ENCODE measurements around the gene RIOK2.
"Not testable (repeated sequence)": the region's sequence is repeated elsewhere in the genome, so short reads cannot be mapped to it uniquely, and the experiment has no call there.

The RIOK2 gene

GRCh38 chr5:97141539-97141938, 41.5 kb downstream of the RIOK2 start:
- no peaks in the 10 kb centered on the region for H3K9me3 ChIP-seq (ENCODE audit: insufficient read depth, low read depth, low read length)
- no peak overlapping the region for H2AFZ ChIP-seq (ENCODE audit: low read length)
- no peaks in the 10 kb centered on the region for H3K36me3 ChIP-seq (ENCODE audit: insufficient read depth, low read length)
- no peak overlapping the region for H3K4me3 ChIP-seq (ENCODE audit: low read length, poor library complexity, severe bottlenecking)
- H4K20me1 ChIP-seq (ENCODE audit: insufficient read depth, low read length, poor library complexity, severe bottlenecking) = no peaks in the 10 kb centered on the region
- H3K4me1 ChIP-seq (ENCODE audit: insufficient read depth, low read length, poor library complexity, severe bottlenecking) = peaks cover 12% of the 10 kb centered on the region
- no peaks in the 10 kb centered on the region for H3K9me2 ChIP-seq (replicated peaks; ENCODE audit: low read depth, low read length)
- no peaks in the 10 kb centered on the region for H3K79me2 ChIP-seq (ENCODE audit: insufficient read depth, low read length)
- no peak overlapping the region for H3K9ac ChIP-seq (ENCODE audit: low read depth, low read length, poor library complexity, severe bottlenecking)
- TF ChIP-seq CTCF (conservative IDR thresholded peaks at IDR 0.05; ENCODE audit: low read length) (no peak), EZH2phosphoT487 (IDR thresholded peaks at IDR 0.05; ENCODE audit: borderline replicate concordance) (no peak)
- no peaks in the 10 kb centered on the region for H3F3A ChIP-seq (ENCODE audit: low read depth)
- H3K4me2 ChIP-seq (ENCODE audit: low read depth, low read length, poor library complexity, severe bottlenecking) = no peak overlapping the region
- H3K27me3 ChIP-seq (ENCODE audit: insufficient read depth, low read length, poor library complexity, severe bottlenecking) = no peaks in the 10 kb centered on the region

- Histone ChIP-seq H3K9me3 (ENCODE audit: insufficient read depth, low read depth, low read length) (no peaks in the 10 kb centered on the region), H2AFZ (ENCODE audit: low read length) (no peak overlapping the region), H3K9ac (ENCODE audit: low read depth, low read length, poor library complexity, severe bottlenecking) (no peak overlapping the region), H4K20me1 (ENCODE audit: insufficient read depth, low read length, poor library complexity, severe bottlenecking) (no peaks in the 10 kb centered on the region), H3K9me2 (replicated peaks; ENCODE audit: low read depth, low read length) (no peaks in the 10 kb centered on the region), H3K79me2 (ENCODE audit: insufficient read depth, low read length) (no peaks in the 10 kb centered on the region), H3K36me3 (ENCODE audit: insufficient read depth, low read length) (no peaks in the 10 kb centered on the region), H3K4me1 (ENCODE audit: insufficient read depth, low read length, poor library complexity, severe bottlenecking) (peaks cover 12% of the 10 kb centered on the region), H3K4me3 (ENCODE audit: low read length, poor library complexity, severe bottlenecking) (no peak overlapping the region), H3F3A (ENCODE audit: low read depth) (no peaks in the 10 kb centered on the region), H3K4me2 (ENCODE audit: low read depth, low read length, poor library complexity, severe bottlenecking) (no peak overlapping the region), H3K27me3 (ENCODE audit: insufficient read depth, low read length, poor library complexity, severe bottlenecking) (no peaks in the 10 kb centered on the region)
- TF ChIP-seq EZH2phosphoT487 (IDR thresholded peaks at IDR 0.05; ENCODE audit: borderline replicate concordance) = no peak
- no peak for TF ChIP-seq CTCF (conservative IDR thresholded peaks at IDR 0.05; ENCODE audit: low read length)
These were observed 42.0 kb downstream of the RIOK2 start for GRCh38 chr5:97141031-97141430.

- H4K20me1 ChIP-seq (ENCODE audit: insufficient read depth, low read length, poor library complexity, severe bottlenecking); H3K9ac ChIP-seq (ENCODE audit: low read depth, low read length, poor library complexity, severe bottlenecking); H3K79me2 ChIP-seq (ENCODE audit: insufficient read depth, low read length); H3K36me3 ChIP-seq (ENCODE audit: insufficient read depth, low read length); H3F3A ChIP-seq (ENCODE audit: low read depth); H2AFZ ChIP-seq (ENCODE audit: low read length); H3K4me3 ChIP-seq (ENCODE audit: low read length, poor library complexity, severe bottlenecking); H3K4me2 ChIP-seq (ENCODE audit: low read depth, low read length, poor library complexity, severe bottlenecking); H3K9me2 ChIP-seq (replicated peaks; ENCODE audit: low read depth, low read length); H3K27me3 ChIP-seq (ENCODE audit: insufficient read depth, low read length, poor library complexity, severe bottlenecking); H3K9me3 ChIP-seq (ENCODE audit: insufficient read depth, low read depth, low read length): not testable (repeated sequence)
- H3K4me1 ChIP-seq (ENCODE audit: insufficient read depth, low read length, poor library complexity, severe bottlenecking) = peaks cover 12% of the 10 kb centered on the region
These were observed 42.8 kb downstream of the RIOK2 start for GRCh38 chr5:97140250-97140649.

- Histone ChIP-seq H3K4me2 (ENCODE audit: low read depth, low read length, poor library complexity, severe bottlenecking) (no peak overlapping the region), H2AFZ (ENCODE audit: low read length) (no peak overlapping the region), H3K9me2 (replicated peaks; ENCODE audit: low read depth, low read length) (no peaks in the 10 kb centered on the region), H3K9ac (ENCODE audit: low read depth, low read length, poor library complexity, severe bottlenecking) (no peak overlapping the region), H3K79me2 (ENCODE audit: insufficient read depth, low read length) (no peaks in the 10 kb centered on the region), H3K4me3 (ENCODE audit: low read length, poor library complexity, severe bottlenecking) (no peak overlapping the region), H3K36me3 (ENCODE audit: insufficient read depth, low read length) (no peaks in the 10 kb centered on the region), H3K9me3 (ENCODE audit: insufficient read depth, low read depth, low read length) (no peaks in the 10 kb centered on the region), H4K20me1 (ENCODE audit: insufficient read depth, low read length, poor library complexity, severe bottlenecking) (no peaks in the 10 kb centered on the region), H3K4me1 (ENCODE audit: insufficient read depth, low read length, poor library complexity, severe bottlenecking) (peaks cover 19% of the 10 kb centered on the region), H3F3A (ENCODE audit: low read depth) (no peaks in the 10 kb centered on the region), H3K27me3 (ENCODE audit: insufficient read depth, low read length, poor library complexity, severe bottlenecking) (no peaks in the 10 kb centered on the region)
- TF ChIP-seq EZH2phosphoT487 (IDR thresholded peaks at IDR 0.05; ENCODE audit: borderline replicate concordance) (no peak), CTCF (conservative IDR thresholded peaks at IDR 0.05; ENCODE audit: low read length) (no peak)
These were observed 46.6 kb downstream of the RIOK2 start for GRCh38 chr5:97136475-97136874.
